Smooth muscle cell (in vitro differentiated cells): Measurements from ENCODE around the gene CYRIA. TPM values are rescaled to one million over a fixed set of nuclear protein-coding genes. Genes with fewer than 3 reads are reported as not detected.

ENCODE experiments used
- DNase-seq: peaks from one replicate; lab custom pipeline; 2025; ENCODE audit not compliant: unreplicated experiment; lab: John Stamatoyannopoulos, UW
- H2AFZ ChIP-seq: fragments of 200-600 bp; sonication (generic); 2 replicates; pipeline ENCODE4 v1.6.0; 2016; ENCODE audit warnings: antibody characterized with exemption, low read depth, mild to moderate bottlenecking
- H3F3A ChIP-seq: fragments of 200-600 bp; sonication (generic); 2 replicates; pipeline ENCODE4 v1.6.0; 2017; ENCODE audit warnings: antibody characterized with exemption, low read depth
- H3K27ac ChIP-seq: fragments of 200-600 bp; sonication (generic); 2 replicates; pipeline ENCODE4 v1.5.1; 2016; ENCODE audit warnings: low read depth, mild to moderate bottlenecking
- H3K27me3 ChIP-seq: fragments of 200-600 bp; sonication (generic); 2 replicates; pipeline ENCODE4 v1.6.1; 2016; ENCODE audit warnings: low read depth, mild to moderate bottlenecking
- H3K36me3 ChIP-seq: fragments of 200-600 bp; sonication (generic); 2 replicates; pipeline ENCODE4 v1.5.1; 2016; ENCODE audit warnings: low read depth
- H3K4me1 ChIP-seq: fragments of 200-600 bp; sonication (generic); 2 replicates; pipeline ENCODE4 v1.5.1; 2016; ENCODE audit warnings: low read depth
- H3K4me2 ChIP-seq: fragments of 200-600 bp; sonication (generic); 2 replicates; pipeline ENCODE4 v1.6.0; 2016; ENCODE audit warnings: mild to moderate bottlenecking
- H3K4me3 ChIP-seq: fragments of 200-600 bp; sonication (generic); 2 replicates; pipeline ENCODE4 v1.5.1; 2016; ENCODE audit warnings: mild to moderate bottlenecking
- H3K79me2 ChIP-seq: fragments of 200-600 bp; sonication (generic); 2 replicates; pipeline ENCODE4 v1.6.0; 2016; ENCODE audit warnings: low read depth, mild to moderate bottlenecking
- H3K9ac ChIP-seq: fragments of 200-600 bp; sonication (generic); 2 replicates; pipeline ENCODE4 v1.6.0; 2016; ENCODE audit warnings: low read depth
- H3K9me3 ChIP-seq: fragments of 200-600 bp; sonication (generic); replicated peaks from 2 replicates; pipeline ENCODE4 v1.5.1; 2016; ENCODE audit warnings: low read depth
- H4K20me1 ChIP-seq: fragments of 200-600 bp; sonication (generic); 2 replicates; pipeline ENCODE4 v1.6.0; 2016; ENCODE audit warnings: low read depth
- CTCF ChIP-seq: fragments of 200-600 bp; sonication (generic); IDR thresholded peaks from 2 replicates; pipeline ENCODE4 v1.5.1; 2017; ENCODE audit warnings: borderline replicate concordance, mild to moderate bottlenecking, antibody characterized with exemption; ENCODE audit not compliant: insufficient read depth, poor library complexity, severe bottlenecking
- WGBS: methylation state at CpG from one replicate; pipeline ENCODE4 v1.1.7; 2016; ENCODE audit warnings: low lambda C conversion rate; 5-methylcytosine and 5-hydroxymethylcytosine counted together
- polyA plus RNA-seq: library from polyadenylated mRNA; unstranded; fragments of >200 nt; fragmentation: Nextera tagmentation; extraction: Ambion mirVana; gene quantifications from 2 replicates; pipeline ENCODE4 v1.2.1, GENCODE V29; 2016
- total RNA-seq: library from RNA; depleted of rRNA; stranded (reverse); fragments of >200 nt; gene quantifications from 2 replicates; pipeline ENCODE4 v1.2.3, GENCODE V29; 2014

The CYRIA gene
- total and polyA plus RNA-seq, 2 experiments from 2014 or later, result 1.7 to 5.8 TPM

- no peaks in the 10 kb centered on the region for H4K20me1 ChIP-seq
- no peak for TF ChIP-seq CTCF
- H3K27me3 ChIP-seq, result no peaks in the 10 kb centered on the region
- no peaks in the 10 kb centered on the region for H3K9me3 ChIP-seq
- whole genome bisulfite sequencing, result 45% methylated on average over 5 of the region's 5 CpGs
- H3K79me2 ChIP-seq, result no peaks in the 10 kb centered on the region
- no peak overlapping the region for H3K27ac ChIP-seq
- no peak overlapping the region for H3K4me3 ChIP-seq
- H3K9ac ChIP-seq, result no peak overlapping the region
- H3K36me3 ChIP-seq, result no peaks in the 10 kb centered on the region
- DNase-seq, result no peak
- H3F3A ChIP-seq, result peaks cover 15% of the 10 kb centered on the region
- no peak overlapping the region for H3K4me2 ChIP-seq
- no peak overlapping the region for H2AFZ ChIP-seq
- H3K4me1 ChIP-seq, result peaks cover 10% of the 10 kb centered on the region
Measured at GRCh38 chr2:16640867-16641266, 24.8 kb downstream of the CYRIA start.

GRCh38 chr2:16640001-16640700 lies 25.5 kb downstream of the CYRIA start:
- 67% methylated on average over 9 of the region's 9 CpGs for WGBS
- H3K27ac ChIP-seq, result no peak overlapping the region
- H3K36me3 ChIP-seq, result no peaks in the 10 kb centered on the region
- H3K4me2 ChIP-seq, result peak overlapping the region; percentile 29
- no peak overlapping the region for H2AFZ ChIP-seq
- H3K27me3 ChIP-seq, result no peaks in the 10 kb centered on the region
- no peak for DNase-seq
- no peaks in the 10 kb centered on the region for H4K20me1 ChIP-seq
- H3K9me3 ChIP-seq, result no peaks in the 10 kb centered on the region
- H3K4me1 ChIP-seq, result peaks cover 11% of the 10 kb centered on the region
- no peak for TF ChIP-seq CTCF
- H3K79me2 ChIP-seq, result no peaks in the 10 kb centered on the region
- peaks cover 15% of the 10 kb centered on the region for H3F3A ChIP-seq
- H3K4me3 ChIP-seq, result no peak overlapping the region
- H3K9ac ChIP-seq, result no peak overlapping the region

- H3K27me3 ChIP-seq, result no peaks in the 10 kb centered on the region
- H3F3A ChIP-seq, result peaks cover 15% of the 10 kb centered on the region
- no peak overlapping the region for H3K4me3 ChIP-seq
- no peak for TF ChIP-seq CTCF
- H3K4me2 ChIP-seq, result no peak overlapping the region
- H3K9me3 ChIP-seq, result no peaks in the 10 kb centered on the region
- H4K20me1 ChIP-seq, result no peaks in the 10 kb centered on the region
- H3K4me1 ChIP-seq, result peaks cover 11% of the 10 kb centered on the region
- no peak for DNase-seq
- 89% methylated on average over 2 of the region's 2 CpGs for WGBS
- H3K27ac ChIP-seq, result no peak overlapping the region
- H3K9ac ChIP-seq, result no peak overlapping the region
- H3K36me3 ChIP-seq, result no peaks in the 10 kb centered on the region
- H2AFZ ChIP-seq, result no peak overlapping the region
- no peaks in the 10 kb centered on the region for H3K79me2 ChIP-seq
Measured at GRCh38 chr2:16639431-16639830, 26.2 kb downstream of the CYRIA start.

- Histone ChIP-seq H3K4me3 (no peak overlapping the region), H3F3A (peaks cover 15% of the 10 kb centered on the region), H3K27me3 (no peaks in the 10 kb centered on the region), H3K79me2 (no peaks in the 10 kb centered on the region), H3K9ac (no peak overlapping the region), H2AFZ (no peak overlapping the region), H3K4me2 (no peak overlapping the region), H3K9me3 (no peaks in the 10 kb centered on the region), H3K27ac (no peak overlapping the region), H3K36me3 (no peaks in the 10 kb centered on the region), H4K20me1 (no peaks in the 10 kb centered on the region), H3K4me1 (peaks cover 11% of the 10 kb centered on the region)
- no peak for DNase-seq
- TF ChIP-seq CTCF, result no peak
- 68% methylated on average over 8 of the region's 8 CpGs for WGBS
Measured at GRCh38 chr2:16638946-16639345, 26.7 kb downstream of the CYRIA start.
